Naive thymus-derived CD8-positive, alpha-beta T cell (primary cell): ENCODE measurements around the gene DIPK2A. TPM values are rescaled to one million over a fixed set of nuclear protein-coding genes. Genes with fewer than 3 reads are reported as not detected.

ENCODE experiments used
- ATAC-seq, 2 donors: fragments of 150-1000 bp; cut with Tn5 transposase in 1 of 2; sonication (Bioruptor Pico), chemical (Tn5 transposase) in 1 of 2; 1 replicate in 1 of 2; 2 replicates in 1 of 2; pipeline ENCODE4 v1.10.0; 2021; ENCODE audit warnings: mild to moderate bottlenecking in 2 of 2, moderate library complexity in 2 of 2
- POLR2A ChIA-PET: fragments of 350-600 bp; sonication (Branson Sonifier 250); formaldehyde crosslinking; loops from one replicate; lab custom pipeline; 2021; ENCODE audit warnings: antibody characterized with exemption; lab: Charles Lee
- DNase-seq, 10 donors: peaks; one replicate each; pipeline versions ENCODE4 v3.0.0 to v3.0.0-alpha.2; 2020 to 2022
- H3K27ac Mint-ChIP-seq, 10 donors: one replicate each; pipeline ENCODE4 v1.8.0; 2020 to 2022; ENCODE audit warnings: mild to moderate bottlenecking in 10 of 10, mixed read lengths in 10 of 10, moderate library complexity in 4 of 10, inconsistent platforms in 1 of 10
- H3K27me3 Mint-ChIP-seq, 5 donors: one replicate each; pipeline ENCODE4 v1.8.0; 2021 to 2022; ENCODE audit warnings: mixed read lengths in 5 of 5
- H3K36me3 Mint-ChIP-seq, 3 donors: one replicate each; pipeline ENCODE4 v1.8.0; 2020 to 2022; ENCODE audit warnings: mixed read lengths in 3 of 3, mild to moderate bottlenecking in 2 of 3, inconsistent platforms in 1 of 3
- H3K4me1 Mint-ChIP-seq, 4 donors: one replicate each; pipeline ENCODE4 v1.8.0; 2021 to 2022; ENCODE audit warnings: mixed read lengths in 4 of 4
- H3K4me3 Mint-ChIP-seq, 10 donors: one replicate each; pipeline ENCODE4 v1.8.0; 2020 to 2022; ENCODE audit warnings: mild to moderate bottlenecking in 10 of 10, mixed read lengths in 10 of 10, moderate library complexity in 6 of 10, inconsistent platforms in 1 of 10
- H3K9me3 Mint-ChIP-seq, 9 donors: one replicate each; pipeline ENCODE4 v1.8.0; 2020 to 2022; ENCODE audit warnings: mixed read lengths in 9 of 9, mild to moderate bottlenecking in 3 of 9, inconsistent platforms in 1 of 9, moderate library complexity in 1 of 9
- polyA plus RNA-seq, 3 donors: library from polyadenylated mRNA; unstranded; fragments of 300-500 nt; fragmentation: Illumina TruSeq; gene quantifications; one replicate each; pipeline ENCODE4 v1.2.3, GENCODE V29; 2021
- total RNA-seq, 8 experiments: library from RNA in 2 of 8; stranded (reverse) in 2 of 8; gene quantifications; one replicate each; pipeline ENCODE4 v1.2.3 and lab custom pipeline; 2021 to 2026

DIPK2A gene
- total RNA-seq = 10 to 100 TPM; 16.1 to 17.3 TPM
- 1 to 10 TPM; 5.3 to 7.3 (median 5.9) TPM for polyA plus RNA-seq
- 11.4 to 39.7 (median 23.1) reads per million in 6 experiments for total RNA-seq (lab: John Stamatoyannopoulos, UW)

DNA sequence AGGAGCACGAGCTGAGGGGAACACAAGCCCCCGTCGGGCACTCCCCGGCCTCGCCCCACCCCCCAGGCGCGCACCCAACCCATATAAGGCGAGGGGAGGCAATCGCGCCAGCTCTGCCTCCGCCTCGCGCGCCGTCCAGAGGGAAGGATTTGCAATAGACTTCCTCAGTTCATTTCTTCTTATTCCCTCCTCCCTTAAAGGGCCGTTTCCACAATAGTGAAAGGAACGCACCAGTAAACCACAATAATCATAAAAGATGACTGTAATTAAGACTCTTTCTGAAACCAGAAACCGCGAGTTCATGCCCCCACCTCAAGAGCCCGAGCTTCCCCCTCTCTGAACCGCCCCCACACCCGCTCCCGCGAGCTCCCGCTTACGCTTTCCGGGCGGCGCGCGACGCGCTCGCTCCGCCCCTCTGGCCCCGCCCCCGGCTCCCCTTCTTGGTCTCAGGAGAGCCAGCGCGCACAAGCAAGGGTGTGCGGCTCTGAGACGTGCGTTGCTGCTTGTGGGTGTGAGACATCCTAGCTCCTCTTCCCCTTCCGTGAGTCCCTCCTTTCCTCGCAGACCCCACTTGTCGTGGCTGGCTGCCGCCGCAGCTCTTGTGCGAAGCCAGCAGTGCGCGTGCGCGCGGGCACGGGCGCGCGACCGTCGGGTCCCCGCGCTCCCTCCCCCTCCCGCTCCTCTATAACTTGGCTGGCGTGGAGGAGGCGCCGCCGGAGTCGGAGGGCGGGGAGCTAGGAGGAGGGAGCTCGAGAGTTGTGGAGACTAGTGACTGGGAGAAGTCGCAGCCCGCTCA, at the start of gene DIPK2A:
DIPK2A (plus strand) TSS at position 465 of the 796 bp plus-strand sequence. CDS start 510 bp downstream, outside the sequence.
- H3K36me3 Mint-ChIP-seq = peaks cover 0 to 4% (median 0%) of the 10 kb centered on the region in 3 donors
- peak within 1 kb of the TSS; percentile 89 to 99 (median 97) for H3K4me3 Mint-ChIP-seq
- H3K4me1 Mint-ChIP-seq = peaks cover 15 to 40% (median 24%) of the 10 kb centered on the region in 4 donors
- peaks cover 0 to 6% (median 0%) of the 10 kb centered on the region in 5 donors for H3K27me3 Mint-ChIP-seq
- no peaks in the 10 kb centered on the region for H3K9me3 Mint-ChIP-seq
- DNase-seq (peak; percentile 89 to 96 (median 94)), ATAC-seq (peak; percentile 68 to 74)
- POLR2A ChIA-PET = interaction anchor here (0.6 to 3.1 kb wide), 16 partner anchors 12 to 1392 kb away, joined by 3 to 22 read pairs (median 4); partner anchors contain the start of genes ATR, CHST2, SLC9A9 and U2SURP
- peak within 1 kb of the TSS; percentile 90 to 99 (median 96) for H3K27ac Mint-ChIP-seq

- Mint-ChIP-seq H3K4me1 (peaks cover 0 to 41% (median 4%) of the 10 kb centered on the region in 4 donors), H3K9me3 (no peaks in the 10 kb centered on the region), H3K27me3 (no peaks in the 10 kb centered on the region), H3K27ac (peak overlapping the region in 2 of 10 donors; percentile 33 to 60), H3K4me3 (peak overlapping the region in 1 of 10 donors; percentile 67), H3K36me3 (no peaks in the 10 kb centered on the region)
- ATAC-seq (no peak), DNase-seq (no peak)
- POLR2A ChIA-PET = no interaction called here
These were observed 46.9 kb upstream of the DIPK2A start for GRCh38 chr3:143924522-143925285.

GRCh38 chr3:143928056-143928455, 43.6 kb upstream of the DIPK2A start:
- no peaks in the 10 kb centered on the region for H3K36me3 Mint-ChIP-seq
- peaks cover 0 to 2% (median 0%) of the 10 kb centered on the region in 9 donors for H3K9me3 Mint-ChIP-seq
- H3K27me3 Mint-ChIP-seq = peaks cover 2 to 16% (median 13%) of the 10 kb centered on the region in 5 donors
- H3K27ac Mint-ChIP-seq = no peak overlapping the region
- DNase-seq (no peak), ATAC-seq (no peak)
- POLR2A ChIA-PET = no interaction called here
- H3K4me3 Mint-ChIP-seq = no peak overlapping the region
- peaks cover 0 to 21% (median 0%) of the 10 kb centered on the region in 4 donors for H3K4me1 Mint-ChIP-seq

- ATAC-seq = no peak
- H3K4me1 Mint-ChIP-seq = peaks cover 0 to 20% (median 0%) of the 10 kb centered on the region in 4 donors
- H3K9me3 Mint-ChIP-seq = peaks cover 0 to 3% (median 0%) of the 10 kb centered on the region in 9 donors
- POLR2A ChIA-PET = interaction anchor here (1.2 kb wide), 1 partner anchor 43 kb away, joined by 4 read pairs; the partner anchor contains the start of gene DIPK2A
- peaks cover 0 to 1% (median 0%) of the 10 kb centered on the region in 3 donors for H3K36me3 Mint-ChIP-seq
- no peak for DNase-seq
- no peak overlapping the region for H3K4me3 Mint-ChIP-seq
- no peak overlapping the region for H3K27ac Mint-ChIP-seq
- H3K27me3 Mint-ChIP-seq = peaks cover 3 to 21% (median 13%) of the 10 kb centered on the region in 5 donors
These were observed 42.9 kb upstream of the DIPK2A start for GRCh38 chr3:143928541-143929255.

DNA sequence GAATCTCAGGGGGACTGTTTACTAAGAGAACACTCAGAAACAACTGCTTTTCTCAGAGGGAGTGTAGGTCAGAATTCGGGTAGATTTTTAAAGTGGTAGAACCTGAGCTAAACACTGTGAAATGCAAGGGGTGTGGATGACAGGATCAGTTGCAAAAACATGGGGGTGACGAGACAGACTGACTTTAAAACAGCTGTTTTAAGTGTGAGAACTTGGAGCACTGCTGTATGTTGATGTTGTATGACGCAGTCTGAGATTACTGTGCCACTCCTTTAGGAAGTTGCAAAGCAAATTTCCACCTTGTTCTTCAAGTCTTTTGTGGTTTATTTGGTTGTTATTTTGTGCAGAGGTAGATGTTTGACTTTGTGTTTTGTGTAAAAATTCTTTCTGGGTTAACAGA, 36.8 kb upstream of the DIPK2A start:
- POLR2A ChIA-PET = no interaction called here
- H3K36me3 Mint-ChIP-seq = peaks cover 0 to 6% (median 2%) of the 10 kb centered on the region in 3 donors
- no peaks in the 10 kb centered on the region for H3K4me1 Mint-ChIP-seq
- no peak for ATAC-seq
- H3K9me3 Mint-ChIP-seq = peaks cover 0 to 10% (median 0%) of the 10 kb centered on the region in 9 donors
- no peak overlapping the region for H3K4me3 Mint-ChIP-seq
- H3K27ac Mint-ChIP-seq = no peak overlapping the region
- H3K27me3 Mint-ChIP-seq = peaks cover 18 to 51% (median 20%) of the 10 kb centered on the region in 5 donors
- no peak for DNase-seq

DNA sequence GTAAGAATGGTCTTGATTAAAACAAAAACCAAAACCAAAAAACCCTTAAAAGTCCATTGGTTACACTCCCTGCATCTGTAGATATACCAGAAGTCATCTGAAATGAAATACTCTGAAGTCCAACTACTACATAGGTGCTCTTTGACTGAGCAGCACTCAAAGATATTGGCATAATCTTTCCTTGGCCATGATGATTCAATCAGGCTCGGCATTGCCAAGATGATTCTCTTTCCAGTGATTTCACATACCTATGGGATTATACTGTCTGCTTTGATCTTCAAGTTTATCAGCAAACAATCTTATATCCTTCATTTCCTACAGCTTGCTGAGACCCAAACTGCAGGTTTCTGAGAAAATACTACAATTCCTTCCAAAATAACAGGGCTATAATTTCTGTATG, 35.9 kb upstream of the DIPK2A start:
- H3K9me3 Mint-ChIP-seq = peaks cover 0 to 10% (median 0%) of the 10 kb centered on the region in 9 donors
- DNase-seq (no peak), ATAC-seq (no peak)
- H3K36me3 Mint-ChIP-seq = peaks cover 0 to 10% (median 2%) of the 10 kb centered on the region in 3 donors
- POLR2A ChIA-PET = no interaction called here
- H3K4me1 Mint-ChIP-seq = no peaks in the 10 kb centered on the region
- peaks cover 20 to 59% (median 22%) of the 10 kb centered on the region in 5 donors for H3K27me3 Mint-ChIP-seq
- H3K27ac Mint-ChIP-seq = no peak overlapping the region
- H3K4me3 Mint-ChIP-seq = no peak overlapping the region

DNA sequence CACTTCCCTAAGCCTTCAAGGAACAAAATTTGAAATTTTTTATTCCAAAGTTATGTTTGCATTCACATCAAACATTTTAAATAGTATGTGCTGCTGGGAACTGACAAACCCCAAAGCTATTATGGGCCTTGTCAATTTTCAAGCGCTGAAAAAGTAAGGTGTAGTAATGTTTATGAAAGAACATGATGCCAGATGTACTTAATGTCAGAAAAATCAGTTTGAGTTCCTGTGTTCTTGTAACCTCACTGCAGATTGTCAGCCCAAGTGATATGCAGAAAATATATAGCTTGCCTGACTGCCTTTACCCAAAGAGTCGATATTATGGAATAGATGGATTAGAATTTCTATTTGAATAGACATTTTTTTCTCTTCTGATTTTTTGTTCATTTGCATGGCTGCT, 20.8 kb upstream of the DIPK2A start:
- no peaks in the 10 kb centered on the region for H3K36me3 Mint-ChIP-seq
- H3K4me3 Mint-ChIP-seq = no peak overlapping the region
- no peak for DNase-seq
- no peak for ATAC-seq
- no peak overlapping the region for H3K27ac Mint-ChIP-seq
- peaks cover 0 to 5% (median 0%) of the 10 kb centered on the region in 5 donors for H3K27me3 Mint-ChIP-seq
- H3K9me3 Mint-ChIP-seq = no peaks in the 10 kb centered on the region
- no peaks in the 10 kb centered on the region for H3K4me1 Mint-ChIP-seq
- POLR2A ChIA-PET = no interaction called here

- ATAC-seq = no peak
- H3K36me3 Mint-ChIP-seq = no peaks in the 10 kb centered on the region
- H3K27me3 Mint-ChIP-seq = peaks cover 0 to 4% (median 0%) of the 10 kb centered on the region in 5 donors
- DNase-seq = peak in 6 of 10 donors; percentile 8 to 36 (median 18)
- POLR2A ChIA-PET = no interaction called here
- no peaks in the 10 kb centered on the region for H3K9me3 Mint-ChIP-seq
- peaks cover 0 to 2% (median 0%) of the 10 kb centered on the region in 4 donors for H3K4me1 Mint-ChIP-seq
- no peak overlapping the region for H3K4me3 Mint-ChIP-seq
- no peak overlapping the region for H3K27ac Mint-ChIP-seq
These were observed 20.2 kb upstream of the DIPK2A start for GRCh38 chr3:143951351-143951971.

DNA sequence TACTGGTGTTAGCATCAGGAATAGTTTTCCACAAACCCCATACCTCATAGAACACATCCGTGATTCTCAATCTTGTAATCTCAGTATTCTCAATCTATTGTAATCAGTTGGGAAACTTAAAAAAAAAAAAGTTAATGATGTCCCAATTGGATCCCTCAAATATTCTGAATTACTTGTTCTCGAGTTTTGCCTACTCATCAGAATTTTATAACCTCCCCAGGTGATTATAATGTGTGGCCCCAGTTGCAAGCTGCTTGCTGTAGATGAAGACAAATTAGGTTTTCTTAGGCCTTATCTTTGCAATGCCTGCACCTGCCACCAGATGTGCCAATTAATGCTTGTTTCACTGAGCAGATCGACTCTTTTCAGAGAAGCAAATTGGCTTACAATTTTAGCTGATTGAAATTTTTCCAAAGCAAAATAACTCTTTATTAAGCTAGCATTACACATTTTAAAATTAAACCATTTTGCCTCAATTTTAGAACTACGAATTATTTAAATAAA, 19.0 kb upstream of the DIPK2A start:
- ATAC-seq = no peak
- no peak for DNase-seq
- Mint-ChIP-seq H3K4me3 (no peak overlapping the region), H3K36me3 (no peaks in the 10 kb centered on the region), H3K9me3 (no peaks in the 10 kb centered on the region), H3K27ac (no peak overlapping the region), H3K4me1 (peaks cover 0 to 8% (median 2%) of the 10 kb centered on the region in 4 donors), H3K27me3 (peaks cover 0 to under 1% (median 0%) of the 10 kb centered on the region in 5 donors)
- POLR2A ChIA-PET = interaction anchor here (1.0 kb wide), 1 partner anchor 19 kb away, joined by 5 read pairs; the partner anchor contains the start of gene DIPK2A

GRCh38 chr3:143955113-143955512, 16.5 kb upstream of the DIPK2A start:
- Mint-ChIP-seq H3K4me1 (peaks cover 0 to 8% (median 2%) of the 10 kb centered on the region in 4 donors), H3K27me3 (peaks cover 0 to 21% (median 3%) of the 10 kb centered on the region in 5 donors), H3K9me3 (peaks cover 3 to 19% (median 14%) of the 10 kb centered on the region in 9 donors), H3K4me3 (no peak overlapping the region), H3K36me3 (peaks cover 0 to 12% (median 9%) of the 10 kb centered on the region in 3 donors), H3K27ac (no peak overlapping the region)
- POLR2A ChIA-PET = no interaction called here
- ATAC-seq = no peak
- no peak for DNase-seq

GRCh38 chr3:143956838-143957237, 14.8 kb upstream of the DIPK2A start:
- no peak for ATAC-seq
- Mint-ChIP-seq H3K27me3 (peaks cover 1 to 23% (median 5%) of the 10 kb centered on the region in 5 donors), H3K4me3 (no peak overlapping the region), H3K9me3 (peaks cover 3 to 19% (median 14%) of the 10 kb centered on the region in 9 donors), H3K4me1 (peaks cover 0 to 8% (median 2%) of the 10 kb centered on the region in 4 donors), H3K36me3 (peaks cover 0 to 12% (median 9%) of the 10 kb centered on the region in 3 donors), H3K27ac (no peak overlapping the region)
- no peak for DNase-seq
- POLR2A ChIA-PET = no interaction called here
